ENCODE results near the gene LZTS2.

Gene LZTS2

DNA sequence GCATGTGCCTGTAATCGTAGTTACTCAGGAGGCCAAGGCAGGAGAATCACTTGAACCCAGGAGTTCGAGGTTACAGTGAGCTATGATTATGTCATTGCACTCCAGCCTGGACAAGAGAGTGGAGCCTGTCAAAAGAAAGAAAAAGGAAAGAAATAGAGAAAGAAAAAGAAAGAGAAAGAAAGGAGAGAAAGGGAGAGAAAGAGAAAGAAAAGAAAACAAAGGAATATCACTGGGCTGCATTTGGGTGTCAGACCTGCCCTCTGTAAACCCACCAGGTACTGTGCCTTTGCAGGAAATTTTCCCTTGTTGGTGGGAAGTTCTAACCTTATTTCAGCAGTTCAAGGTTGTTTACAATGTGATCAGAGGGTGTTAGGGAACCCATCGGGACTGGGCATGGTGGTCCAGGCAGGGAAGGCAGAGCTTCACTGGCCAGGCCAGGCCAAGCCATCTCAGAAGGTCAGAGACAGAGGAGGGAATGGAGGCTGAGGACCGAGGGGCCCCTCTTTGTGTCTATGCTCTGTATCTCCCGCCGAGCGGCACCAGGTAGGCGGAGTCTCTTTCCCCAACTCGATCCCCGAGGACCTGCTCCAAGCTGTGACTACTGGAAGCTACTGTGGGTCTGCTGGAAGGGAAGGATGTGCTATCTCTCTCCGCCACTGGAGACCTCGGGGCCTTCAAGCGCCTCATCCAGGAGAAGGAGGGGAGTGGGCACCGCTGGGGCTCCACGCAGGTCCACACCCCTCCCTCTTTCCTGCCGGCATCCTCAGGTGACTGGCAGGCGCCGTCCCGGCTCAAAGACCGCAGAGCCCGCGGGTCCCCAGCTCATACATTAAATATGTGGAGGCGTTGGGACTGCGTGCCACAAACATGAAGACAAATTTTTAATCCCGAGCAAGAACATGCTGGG lies 47.0 kb downstream of the LZTS2 start:
- TF ChIP-seq, protein P1, sequence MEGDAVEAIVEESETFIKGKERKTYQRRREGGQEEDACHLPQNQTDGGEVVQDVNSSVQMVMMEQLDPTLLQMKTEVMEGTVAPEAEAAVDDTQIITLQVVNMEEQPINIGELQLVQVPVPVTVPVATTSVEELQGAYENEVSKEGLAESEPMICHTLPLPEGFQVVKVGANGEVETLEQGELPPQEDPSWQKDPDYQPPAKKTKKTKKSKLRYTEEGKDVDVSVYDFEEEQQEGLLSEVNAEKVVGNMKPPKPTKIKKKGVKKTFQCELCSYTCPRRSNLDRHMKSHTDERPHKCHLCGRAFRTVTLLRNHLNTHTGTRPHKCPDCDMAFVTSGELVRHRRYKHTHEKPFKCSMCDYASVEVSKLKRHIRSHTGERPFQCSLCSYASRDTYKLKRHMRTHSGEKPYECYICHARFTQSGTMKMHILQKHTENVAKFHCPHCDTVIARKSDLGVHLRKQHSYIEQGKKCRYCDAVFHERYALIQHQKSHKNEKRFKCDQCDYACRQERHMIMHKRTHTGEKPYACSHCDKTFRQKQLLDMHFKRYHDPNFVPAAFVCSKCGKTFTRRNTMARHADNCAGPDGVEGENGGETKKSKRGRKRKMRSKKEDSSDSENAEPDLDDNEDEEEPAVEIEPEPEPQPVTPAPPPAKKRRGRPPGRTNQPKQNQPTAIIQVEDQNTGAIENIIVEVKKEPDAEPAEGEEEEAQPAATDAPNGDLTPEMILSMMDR (IDR thresholded peaks at IDR 0.05; ENCODE audit: low read depth, low read length), result no peak
- H3K4me3 ChIP-seq (ENCODE audit: low read depth, low read length), result no peak overlapping the region

DNA sequence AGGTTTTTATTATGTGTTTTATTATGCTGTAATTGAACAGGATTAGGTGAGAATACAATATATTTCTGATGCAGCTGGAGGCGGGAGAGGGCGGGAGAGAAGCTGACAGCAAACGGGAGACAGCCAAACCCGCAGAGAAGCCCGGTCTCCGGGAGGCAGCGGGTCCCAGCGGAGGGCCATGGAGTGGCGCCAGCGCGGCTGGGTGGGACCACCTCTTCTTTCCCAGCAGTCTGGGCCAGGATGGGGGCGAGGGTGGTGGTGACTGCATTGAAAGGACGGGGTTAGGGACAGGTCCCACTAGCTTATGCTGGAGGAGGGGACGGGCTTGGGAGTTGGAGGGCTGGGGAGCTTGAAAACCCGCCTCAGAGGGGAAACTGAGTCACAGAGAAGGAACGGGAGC lies 47.7 kb downstream of the LZTS2 start:
- TF ChIP-seq, protein P1 (IDR thresholded peaks at IDR 0.05; ENCODE audit: low read depth, low read length), result no peak
- H3K4me3 ChIP-seq (ENCODE audit: low read depth, low read length), result no peak overlapping the region

DNA sequence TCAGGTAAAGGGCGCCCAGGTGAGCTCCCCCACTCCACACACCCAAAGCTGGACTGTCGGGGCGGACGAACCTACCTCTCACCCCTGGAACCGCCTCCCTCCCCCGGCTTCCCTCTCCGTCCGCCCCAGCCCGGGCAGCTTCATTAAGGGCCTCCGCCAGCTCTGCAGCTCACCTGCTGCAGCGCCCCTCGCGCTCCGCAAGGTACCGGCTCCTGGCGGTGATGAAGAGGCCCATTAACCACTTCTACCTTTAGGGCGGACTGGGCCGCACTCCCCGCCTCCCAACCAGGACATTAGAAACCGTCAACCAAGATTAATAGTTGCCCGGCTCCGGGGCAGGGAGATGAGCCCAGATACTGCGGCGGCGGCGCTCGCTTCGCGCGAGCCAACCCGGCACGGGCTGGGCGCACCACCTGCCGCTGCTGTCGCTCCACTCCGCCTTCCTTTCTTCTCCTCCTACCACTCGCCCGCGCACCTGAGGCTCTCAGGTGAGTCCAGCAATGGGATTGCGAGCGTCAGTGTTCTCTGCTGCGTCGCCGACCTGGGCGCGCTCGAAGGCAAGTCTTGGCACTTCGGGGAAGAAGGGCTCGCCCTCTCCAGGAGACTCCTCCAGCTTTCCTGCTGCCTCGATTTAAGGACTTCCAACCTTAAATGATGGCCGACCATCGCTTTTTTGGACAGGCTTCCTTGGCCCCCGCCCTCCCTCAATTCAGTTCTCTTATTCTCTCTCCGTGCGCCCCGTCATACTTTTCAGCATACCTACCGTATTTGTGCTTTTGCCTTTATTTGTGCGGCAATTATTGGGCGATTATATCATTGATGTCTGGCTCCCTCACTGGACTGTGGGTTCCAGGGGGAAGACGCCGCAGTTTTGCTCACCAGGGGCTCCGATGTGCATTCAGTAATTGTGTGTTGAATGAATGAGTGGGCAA lies 48.6 kb downstream of the LZTS2 start:
- TF ChIP-seq, protein P1 (IDR thresholded peaks at IDR 0.05; ENCODE audit: low read depth, low read length), result no peak
- no peak overlapping the region for H3K4me3 ChIP-seq (ENCODE audit: low read depth, low read length)

DNA sequence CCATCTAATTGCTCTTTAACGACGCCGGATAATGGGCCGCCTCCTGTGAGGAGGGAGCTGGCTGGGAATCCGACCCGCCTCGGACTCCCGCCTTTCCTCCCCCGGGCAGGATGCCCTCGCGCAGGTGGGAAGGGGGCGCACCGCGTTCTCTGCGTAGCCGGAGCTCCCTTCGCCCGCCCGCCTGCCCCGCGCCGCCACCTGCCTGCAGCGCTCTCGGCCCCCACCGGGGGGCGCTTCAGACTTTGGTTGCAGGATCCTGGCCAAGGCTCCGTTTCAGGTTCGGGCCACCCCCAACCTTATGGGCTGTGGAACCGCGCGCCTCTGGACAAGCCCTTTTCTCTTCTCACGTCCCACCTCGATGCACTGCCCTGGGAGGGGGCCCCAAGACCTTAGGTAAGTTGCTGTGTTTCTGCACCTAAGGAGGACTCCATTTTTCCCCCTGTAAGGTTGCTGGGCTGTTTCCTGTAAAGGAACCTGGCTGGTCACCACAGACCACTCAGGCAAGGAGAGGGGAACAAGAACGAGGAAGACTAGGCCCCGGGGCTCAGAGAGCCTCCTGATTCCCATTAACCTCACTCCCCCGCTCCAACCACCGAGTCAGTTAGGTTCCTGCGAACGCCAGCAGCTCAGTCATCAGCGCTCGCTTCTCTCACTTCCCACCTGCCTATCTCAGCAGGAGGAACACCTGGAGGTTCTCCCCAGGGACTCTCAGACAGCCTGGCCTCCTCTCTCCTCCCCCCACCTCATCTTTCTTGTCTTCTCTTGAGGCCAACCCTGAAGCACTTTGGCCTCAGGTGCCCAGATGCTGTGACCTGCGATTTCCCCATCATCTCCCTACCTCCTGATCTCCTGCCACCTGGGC lies 50.8 kb downstream of the LZTS2 start:
- peak overlapping the region; percentile 23; the same call in 1 of the 2 replicates for H3K4me3 ChIP-seq (ENCODE audit: low read depth, low read length)
- TF ChIP-seq, protein P1 (IDR thresholded peaks at IDR 0.05; ENCODE audit: low read depth, low read length), result peak; percentile 85

DNA sequence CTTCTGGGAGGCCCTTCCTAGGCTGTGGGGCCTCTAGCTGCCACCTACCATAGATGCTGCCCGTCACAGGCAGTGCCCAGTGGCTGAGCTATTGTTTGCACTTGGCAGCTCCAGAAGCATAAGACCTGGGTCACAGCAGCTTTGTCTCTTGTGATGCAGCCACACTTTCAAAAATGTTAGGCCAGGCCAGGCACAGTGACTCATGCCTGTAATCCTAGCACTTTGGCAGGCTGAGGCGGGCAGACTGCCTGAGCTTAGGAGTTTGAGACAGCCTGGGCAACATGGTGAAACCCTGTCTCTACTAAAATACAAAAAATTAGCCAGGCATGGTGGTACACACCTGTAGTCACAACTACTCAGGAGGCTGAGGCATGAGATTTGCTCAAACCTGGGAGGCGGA lies 52.7 kb downstream of the LZTS2 start:
- TF ChIP-seq, protein P1 (IDR thresholded peaks at IDR 0.05; ENCODE audit: low read depth, low read length), result no peak
- H3K4me3 ChIP-seq (ENCODE audit: low read depth, low read length), result no peak overlapping the region

DNA sequence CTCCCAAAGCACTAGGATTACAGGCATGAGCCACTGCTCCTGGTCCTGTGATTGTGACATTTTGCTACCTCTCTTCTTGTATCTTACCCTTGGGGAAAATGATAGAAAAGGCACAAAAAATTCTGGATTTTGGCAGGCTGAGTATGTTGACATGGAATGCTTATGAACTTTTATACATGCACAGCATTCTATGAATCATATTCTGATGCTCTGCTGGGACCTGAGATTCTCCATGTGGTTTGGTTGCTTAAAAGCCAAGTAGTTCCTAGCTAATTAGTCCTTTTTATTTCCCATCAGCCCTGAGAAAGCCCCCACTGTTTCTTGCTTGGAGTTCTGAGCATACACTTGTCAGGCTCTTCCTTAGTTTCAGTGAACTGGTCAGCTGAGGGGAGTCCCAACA lies 53.9 kb downstream of the LZTS2 start:
- H3K4me3 ChIP-seq (ENCODE audit: low read depth, low read length), result no peak overlapping the region
- TF ChIP-seq, protein P1 (IDR thresholded peaks at IDR 0.05; ENCODE audit: low read depth, low read length), result no peak
